HG03103 (cell line): ENCODE results near the gene DGKB.
"Not testable (repeated sequence)": the region's sequence is repeated elsewhere in the genome, so short reads cannot be mapped to it uniquely, and the experiment has no call there.

Experiments used
- ATAC-seq: cut with Tn5 transposase; IDR thresholded peaks from one replicate; pipeline ENCODE4 v1.9.1; 2021; ENCODE audit warnings: low read depth; ENCODE audit not compliant: unreplicated experiment

The DGKB gene

DNA sequence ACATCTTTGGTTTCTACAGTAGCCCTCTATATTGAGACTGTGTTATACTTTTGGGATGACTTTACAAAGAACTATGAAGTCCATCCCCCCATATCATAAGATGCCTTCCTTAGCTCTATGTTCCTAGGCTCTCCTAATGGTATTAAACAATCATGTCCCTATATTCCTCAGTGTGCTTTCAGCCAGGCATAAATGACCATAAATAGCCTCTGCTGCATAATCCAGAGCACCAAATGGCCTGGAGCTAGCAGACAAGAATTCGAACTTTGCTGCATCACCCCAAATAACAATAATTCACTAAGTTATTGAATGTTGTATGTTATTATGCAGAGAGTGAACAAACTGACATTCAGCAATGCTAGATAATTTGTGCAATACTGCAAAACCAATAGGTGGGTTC, 405.2 kb downstream of the DGKB start:
- no peak for ATAC-seq

DNA sequence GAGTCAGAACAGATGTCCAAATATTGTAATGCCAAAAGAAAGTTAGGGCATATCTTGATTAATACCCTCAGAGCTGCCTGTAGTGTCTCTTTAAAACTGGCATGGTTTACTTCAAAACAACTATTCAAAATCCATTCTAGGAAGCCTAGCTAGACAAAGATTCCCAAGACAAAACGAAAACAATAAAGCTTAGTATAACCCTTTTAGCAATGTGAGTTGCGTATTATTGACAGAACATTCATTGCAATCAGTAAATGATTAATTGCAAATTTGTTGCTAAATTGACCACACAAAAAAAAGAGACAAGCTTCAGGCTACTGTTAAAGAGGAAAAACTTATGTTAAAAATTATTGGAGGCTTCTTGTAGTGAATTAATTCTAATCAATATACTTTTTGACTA, 406.9 kb downstream of the DGKB start:
- ATAC-seq, result no peak

DNA sequence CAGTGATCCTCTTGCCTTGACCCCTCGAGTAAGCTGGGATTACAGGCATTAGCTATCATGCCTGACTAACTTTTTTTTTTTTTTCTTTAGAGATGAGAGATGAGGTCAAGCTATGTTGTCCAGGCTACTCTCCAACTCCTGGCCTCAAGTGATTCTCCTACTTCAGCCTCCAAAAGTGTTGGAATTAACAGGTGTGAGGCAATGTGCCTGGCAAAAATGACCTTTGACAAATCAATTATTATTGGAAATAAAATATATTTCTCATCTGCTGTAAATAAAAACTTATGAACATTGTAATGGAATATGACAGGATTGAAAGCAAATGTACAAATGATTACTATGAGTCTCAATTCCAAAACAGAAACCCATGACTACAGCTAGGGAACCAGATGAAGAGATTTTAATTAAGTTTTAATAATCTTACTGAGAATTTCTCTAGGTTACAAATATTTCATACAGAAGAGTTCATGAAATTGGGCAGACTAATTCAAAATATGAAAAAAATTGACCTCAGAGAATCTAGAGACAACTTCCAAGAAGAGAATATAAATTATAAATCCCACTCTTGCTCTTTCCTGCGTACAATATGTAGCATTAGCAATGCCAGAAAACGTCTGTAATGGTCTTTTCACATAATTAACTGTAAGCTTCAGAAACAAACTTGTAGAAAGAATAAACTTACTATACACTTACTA, 414.7 kb downstream of the DGKB start:
- no peak for ATAC-seq

DNA sequence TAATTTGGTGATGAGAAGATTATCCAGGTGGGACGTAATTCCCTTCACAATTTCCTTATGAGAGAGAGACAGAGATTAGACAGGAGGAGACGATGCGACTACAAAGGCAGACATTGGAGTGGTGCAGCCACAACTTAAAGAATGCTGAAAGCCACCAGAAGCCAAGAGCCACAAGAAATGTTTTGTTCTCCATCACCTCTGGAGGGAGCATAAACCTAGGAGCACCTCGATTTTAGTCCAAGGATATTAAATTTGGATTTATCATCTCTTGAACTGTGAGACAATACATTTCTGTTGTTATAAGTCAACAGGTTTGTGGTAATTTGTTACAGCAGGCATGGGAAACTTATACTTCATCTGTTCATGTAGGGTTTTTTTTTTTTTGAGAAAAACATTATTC, 418.9 kb downstream of the DGKB start:
- no peak for ATAC-seq

DNA sequence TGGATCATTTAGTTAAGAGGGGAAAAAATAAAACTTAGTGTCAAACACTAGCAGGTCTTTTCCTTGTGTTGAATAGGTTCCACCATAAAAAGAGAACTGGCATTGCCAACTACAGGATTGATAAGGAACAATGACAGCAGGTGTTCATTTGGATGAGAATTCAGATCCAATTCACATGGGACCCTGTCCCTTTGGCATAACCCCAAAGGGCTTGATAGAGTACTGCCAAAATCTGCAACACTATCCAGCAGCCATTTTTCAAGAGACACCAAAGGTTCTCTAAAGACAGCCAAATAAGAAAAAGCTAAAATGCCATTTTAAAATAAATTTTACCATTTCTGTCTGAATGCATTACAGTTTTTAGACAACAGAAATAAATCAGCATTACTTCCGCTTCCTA, 422.3 kb downstream of the DGKB start:
- ATAC-seq, result no peak

DNA sequence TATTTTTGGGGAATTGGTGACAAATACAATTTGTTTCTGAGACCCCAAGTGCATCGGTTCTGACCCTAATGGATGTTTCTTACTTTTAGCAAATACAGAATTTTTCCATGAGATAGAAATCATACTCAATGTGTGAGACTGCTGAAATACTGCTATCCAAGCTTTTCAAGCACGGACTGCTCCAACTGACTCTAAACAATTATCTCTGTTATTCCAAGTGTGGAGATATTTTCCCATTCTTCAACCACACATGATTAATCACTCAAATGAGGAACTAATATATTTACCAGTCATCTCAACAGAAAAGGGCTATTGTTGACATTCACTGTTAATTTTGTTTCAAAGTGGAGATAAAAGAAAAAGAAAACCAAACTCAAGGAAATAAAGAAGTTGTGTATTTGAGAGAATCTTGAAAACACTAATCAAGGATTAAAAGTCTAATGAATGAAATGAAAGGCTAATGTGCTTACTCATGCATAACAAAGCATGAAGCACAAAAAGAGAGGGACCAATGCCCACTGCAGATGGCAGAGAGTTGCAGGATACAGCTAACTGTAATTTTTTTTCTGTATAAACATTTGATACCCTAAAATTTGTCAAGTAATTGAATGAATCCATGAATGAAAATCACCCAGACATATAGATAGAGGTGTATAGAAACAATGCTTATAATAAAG, 423.6 kb downstream of the DGKB start:
- ATAC-seq, result no peak

DNA sequence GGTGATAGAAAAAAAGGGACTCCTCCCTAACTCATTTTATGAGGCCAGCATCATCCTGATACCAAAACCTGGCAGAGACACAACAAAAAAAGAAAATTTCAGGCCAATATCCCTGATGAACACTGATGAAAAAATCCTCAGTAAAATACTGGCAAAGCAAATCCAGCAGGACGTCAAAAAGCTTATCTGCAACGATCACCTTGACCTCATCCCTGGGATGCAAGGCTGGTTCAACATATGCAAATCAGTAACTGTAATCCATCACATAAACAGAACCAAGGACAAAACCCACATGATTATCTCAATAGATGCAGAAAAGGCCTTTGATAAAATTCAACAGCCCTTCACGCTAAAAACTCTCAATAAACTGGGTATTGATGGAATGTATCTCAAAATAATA, 440.8 kb downstream of the DGKB start:
- ATAC-seq, result not testable (repeated sequence)

DNA sequence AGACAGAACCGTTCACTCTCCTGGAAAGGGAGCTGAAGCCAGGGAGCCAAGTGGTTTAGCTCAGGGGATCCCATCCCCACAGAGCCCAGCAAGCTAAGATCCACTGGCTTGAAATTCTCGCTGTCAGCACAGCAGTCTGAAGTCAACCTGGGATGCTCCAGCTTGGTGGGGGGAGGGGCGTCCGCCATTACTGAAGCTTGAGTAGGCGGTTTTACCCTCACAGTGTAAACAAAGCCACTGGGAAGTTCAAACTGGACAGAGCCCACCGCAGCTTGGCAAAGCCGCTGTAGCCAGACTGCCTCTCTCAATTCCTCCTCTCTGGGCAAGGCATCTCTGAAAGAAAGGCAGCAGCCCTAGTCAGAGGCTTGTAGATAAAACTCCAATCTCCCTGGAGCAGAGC, 443.7 kb downstream of the DGKB start:
- ATAC-seq, result not testable (repeated sequence)

DNA sequence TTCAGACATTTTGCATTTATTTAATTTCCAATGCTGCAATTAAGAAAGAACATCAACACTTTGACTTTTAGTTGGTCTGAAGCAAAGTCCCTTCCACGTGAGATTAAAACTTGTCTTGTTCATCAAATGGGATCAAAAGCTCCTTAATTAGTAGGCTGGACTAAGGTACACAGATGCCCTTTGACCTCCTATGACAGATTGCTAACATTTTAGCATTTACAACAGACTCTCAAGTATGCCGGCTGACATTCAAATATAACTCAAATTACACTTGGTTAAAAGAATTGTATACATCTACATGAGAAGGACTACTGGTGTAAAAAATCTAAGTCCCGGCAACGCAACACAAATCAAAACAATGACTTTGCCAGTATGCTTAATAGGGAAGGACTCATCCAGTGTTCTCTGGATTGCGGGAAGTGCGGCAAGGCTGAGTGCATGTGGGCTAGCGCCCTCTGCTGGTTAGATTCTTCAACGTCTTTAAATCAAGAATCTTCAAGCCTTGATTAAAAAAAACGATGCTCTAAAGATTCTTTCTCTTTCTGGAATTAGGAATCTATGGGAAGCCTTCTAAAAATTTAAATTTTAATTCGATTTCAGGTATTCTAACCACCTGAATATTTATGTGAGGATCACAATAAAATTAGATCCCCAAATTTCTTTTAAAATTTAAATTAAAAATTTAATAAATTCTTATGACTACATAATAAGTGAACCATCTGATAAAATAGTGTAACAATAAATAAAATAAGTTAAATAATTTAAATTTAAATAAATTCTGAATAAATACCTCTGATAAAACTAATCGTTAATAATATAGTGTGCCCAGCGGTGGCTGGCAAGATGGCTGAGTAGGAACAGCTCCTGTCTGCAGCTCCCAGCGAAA, 444.7 kb downstream of the DGKB start:
- ATAC-seq, result peak; percentile 77

DNA sequence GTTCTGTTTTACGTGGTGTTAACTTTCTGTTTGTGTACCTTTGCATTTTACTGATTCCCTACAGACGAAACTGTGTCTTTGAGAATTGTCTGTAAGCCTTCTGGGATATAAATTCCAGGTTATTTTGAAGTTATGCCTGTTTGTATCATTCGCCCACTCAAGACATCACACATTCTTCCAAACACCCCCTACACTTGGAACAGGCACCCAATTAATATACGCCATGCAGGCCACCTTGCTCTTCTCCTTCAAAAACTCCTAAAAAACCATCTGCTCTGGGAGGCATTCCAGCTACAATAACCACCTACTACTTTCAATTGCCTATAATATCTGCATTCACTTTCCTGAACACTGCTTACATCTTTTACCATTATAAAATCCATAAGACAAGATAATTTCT, 453.3 kb downstream of the DGKB start:
- ATAC-seq, result no peak

DNA sequence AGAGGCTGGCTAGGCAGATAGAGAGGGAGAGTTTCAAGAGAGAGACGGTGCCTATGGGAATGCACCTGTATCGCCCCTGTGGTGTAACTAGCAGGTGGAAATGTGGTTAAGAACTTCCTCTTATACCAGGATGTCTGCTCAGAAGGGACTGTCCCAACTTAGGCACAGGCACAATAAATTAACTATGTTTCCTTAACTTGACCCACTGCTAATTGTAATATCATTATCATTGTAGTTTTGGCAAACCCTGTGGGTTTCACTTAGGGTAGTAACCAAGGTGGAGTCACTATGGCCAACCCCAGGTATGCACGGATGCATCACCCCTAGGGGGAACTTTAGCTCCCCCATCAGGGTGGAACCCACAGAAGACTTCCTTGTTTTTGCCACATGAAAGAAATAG, 455.7 kb downstream of the DGKB start:
- ATAC-seq, result no peak

DNA sequence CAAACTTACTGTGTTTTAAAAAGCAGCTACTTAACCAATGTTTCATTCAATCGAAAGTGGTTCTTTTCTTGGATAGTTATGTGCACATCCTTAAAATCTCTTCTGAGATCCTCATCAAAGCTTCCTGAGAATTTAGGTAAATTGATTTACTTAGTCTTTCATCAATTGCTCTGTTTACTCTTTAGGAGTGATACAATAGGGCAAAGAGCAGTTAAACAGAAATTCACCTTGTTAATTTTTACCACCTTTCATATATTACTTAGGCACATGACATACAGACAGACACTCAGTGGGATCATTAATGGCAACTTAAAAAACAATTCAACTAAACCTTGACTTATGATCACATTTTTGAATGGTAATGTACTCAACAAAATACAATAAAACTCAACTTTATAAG, 456.3 kb downstream of the DGKB start:
- no peak for ATAC-seq

DNA sequence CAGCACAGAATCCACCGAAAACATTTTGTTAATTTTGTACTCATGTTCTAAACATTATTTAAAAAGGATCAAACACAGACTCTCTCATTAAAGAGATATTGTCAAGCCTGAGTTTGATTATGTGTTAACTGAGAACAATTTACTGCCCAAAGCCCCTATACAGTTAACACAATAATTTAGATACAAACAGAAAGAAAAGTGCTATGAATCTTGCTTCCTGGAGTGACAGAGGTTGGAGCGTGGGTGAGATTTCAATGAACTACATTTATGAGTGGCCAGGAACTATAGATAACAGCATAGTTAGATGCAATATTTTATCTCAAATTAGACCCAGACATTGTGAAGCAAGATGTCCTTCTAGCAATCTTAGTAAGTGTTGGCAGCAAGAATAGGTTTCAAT, 464.2 kb downstream of the DGKB start:
- no peak for ATAC-seq

DNA sequence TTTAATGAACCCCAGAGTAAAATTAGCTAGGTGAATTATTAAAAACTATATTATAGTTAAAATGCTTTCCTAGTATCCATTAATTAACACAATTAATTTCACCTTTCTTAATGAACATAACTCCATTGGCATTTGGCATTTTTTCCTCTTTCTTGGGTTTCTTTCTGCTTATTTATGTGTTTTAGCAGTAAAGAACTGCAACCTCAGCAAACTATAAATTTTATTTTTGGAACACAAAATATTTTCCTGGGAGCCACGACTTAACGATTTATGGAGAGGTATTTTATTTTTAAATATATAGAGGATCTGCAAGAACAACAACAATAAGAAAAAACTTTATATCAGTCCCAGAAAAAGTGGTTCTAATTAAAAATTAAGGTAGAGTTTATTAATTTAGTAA, 465.7 kb downstream of the DGKB start:
- ATAC-seq, result no peak

DNA sequence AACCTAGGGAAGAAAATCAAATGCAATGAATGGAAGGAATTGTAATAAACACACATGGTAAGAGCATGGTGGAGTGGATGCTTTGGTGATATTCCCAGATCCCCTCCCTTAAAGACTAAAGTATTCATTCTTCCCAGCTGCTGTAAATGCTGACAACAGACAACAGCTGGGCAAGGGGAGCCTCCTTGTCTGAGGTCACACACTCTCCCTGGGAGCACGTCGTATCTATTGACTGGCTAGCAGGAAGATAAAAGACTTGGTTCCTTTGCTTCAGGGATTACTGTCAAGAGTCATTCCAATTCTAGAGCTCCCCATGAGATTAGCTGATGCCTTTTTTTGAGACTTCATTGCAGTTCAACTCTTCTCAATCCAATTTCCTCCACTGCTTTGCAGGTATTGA, 469.6 kb downstream of the DGKB start:
- ATAC-seq, result no peak

DNA sequence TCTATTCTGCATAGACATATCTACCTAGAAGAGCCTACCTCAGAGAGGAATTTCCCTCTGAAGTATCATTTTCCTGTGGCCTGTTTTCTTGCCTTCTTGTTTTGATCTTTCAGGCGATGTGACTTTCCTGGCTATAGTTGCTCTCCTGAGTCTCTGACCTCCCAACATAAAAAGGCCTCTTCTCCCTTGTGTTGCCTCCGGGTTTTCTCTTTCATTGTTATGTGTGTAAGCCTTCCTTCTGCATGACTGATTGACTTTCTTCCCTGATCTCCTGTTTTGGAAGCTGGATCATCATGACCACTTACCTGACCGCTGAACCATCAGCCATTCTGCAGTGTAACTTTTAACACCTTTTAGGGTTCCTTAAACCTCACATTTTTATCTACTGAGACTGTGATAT, 471.6 kb downstream of the DGKB start:
- no peak for ATAC-seq

DNA sequence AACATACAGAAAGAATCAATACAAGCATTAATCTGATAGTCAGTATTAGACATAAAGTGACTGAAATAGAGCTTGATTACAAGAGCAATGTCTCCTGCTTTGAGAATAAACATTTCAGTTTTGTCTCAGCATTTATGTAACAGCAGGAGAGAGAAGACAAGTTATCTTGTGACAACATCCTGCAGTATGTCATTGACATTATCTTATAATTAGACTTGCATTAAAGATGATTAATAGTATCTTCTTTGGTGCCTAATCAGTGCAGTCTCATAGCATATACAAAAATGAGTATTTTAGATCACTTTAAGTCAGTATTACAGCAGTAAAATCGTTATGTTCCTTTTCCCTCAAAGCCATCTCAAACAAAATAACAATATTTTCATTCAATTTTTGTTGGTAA, 477.0 kb downstream of the DGKB start:
- no peak for ATAC-seq

DNA sequence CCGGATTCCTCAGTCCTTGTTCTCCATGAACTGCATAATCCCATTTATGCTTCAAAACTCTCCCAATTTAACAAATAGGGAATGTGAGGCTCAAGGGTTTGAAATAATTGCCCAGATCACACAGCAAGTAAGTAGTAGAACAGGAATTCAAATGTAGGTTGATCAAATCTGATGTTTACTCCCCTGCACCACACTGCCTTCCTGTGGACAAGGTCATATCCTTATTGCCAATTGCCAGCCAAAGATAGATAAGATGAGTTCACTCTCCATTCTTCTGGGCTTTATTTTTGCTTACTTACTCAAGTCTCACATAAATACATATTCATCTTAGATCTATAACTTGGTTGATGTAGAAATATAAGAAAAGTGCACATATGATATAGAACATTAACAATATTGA, 477.9 kb downstream of the DGKB start:
- no peak for ATAC-seq

DNA sequence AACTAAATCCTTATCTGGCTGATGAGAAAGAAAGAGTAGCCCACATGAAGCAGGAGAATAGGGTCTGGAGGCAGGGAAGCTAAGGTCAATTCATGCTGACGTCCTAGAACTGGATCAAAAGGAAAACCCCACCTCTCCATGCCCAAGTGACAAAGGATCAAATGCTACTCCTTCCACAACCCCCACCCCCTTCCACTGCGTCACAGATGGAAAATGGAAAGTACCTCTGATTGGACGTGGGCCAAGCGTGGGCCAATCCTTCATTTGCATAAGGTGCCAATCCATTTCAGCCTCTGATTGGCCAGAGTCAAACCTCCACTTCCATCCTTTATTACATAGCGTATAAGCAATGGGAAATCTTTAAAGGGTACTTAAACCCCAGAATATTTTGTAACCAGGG, 481.8 kb downstream of the DGKB start:
- ATAC-seq, result no peak

DNA sequence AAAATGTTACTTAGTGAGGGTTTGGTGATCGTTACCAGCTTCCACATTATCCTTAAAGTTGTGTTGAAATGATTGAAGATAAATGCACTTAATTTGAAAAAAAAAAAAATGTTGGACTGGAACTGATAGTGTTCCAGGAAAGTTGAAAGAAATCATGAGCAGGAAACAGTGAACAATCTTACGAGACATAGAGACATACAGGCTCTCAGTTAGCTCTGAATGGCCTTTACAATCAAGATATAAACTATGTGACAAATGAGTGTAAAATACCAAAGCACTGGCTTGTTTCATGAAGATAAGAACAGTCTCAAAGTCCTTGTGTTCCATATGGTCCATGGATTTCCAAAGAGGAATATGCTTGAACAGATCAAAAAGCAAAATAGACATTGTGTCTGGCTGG, 483.0 kb downstream of the DGKB start:
- no peak for ATAC-seq

DNA sequence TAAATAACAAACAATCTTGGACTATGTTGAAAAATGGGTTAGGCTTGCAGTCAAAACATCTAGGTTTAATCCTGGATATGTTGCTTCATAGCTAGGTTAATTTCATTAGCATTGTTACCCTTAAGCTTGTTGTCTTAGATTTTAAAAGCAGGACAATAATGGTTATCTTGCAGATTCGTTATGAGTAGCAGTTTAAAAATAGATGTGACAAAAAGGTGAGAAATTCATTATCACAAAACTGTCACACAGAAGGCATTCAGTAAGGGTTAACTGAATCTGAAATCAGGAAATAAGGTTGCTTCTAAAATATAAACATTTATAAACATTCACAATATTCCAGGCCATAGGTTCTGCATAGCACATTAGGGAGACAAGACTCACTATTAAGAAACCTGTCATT, 483.9 kb downstream of the DGKB start:
- no peak for ATAC-seq
